Measurements from ENCODE around the gene SYNJ2. TPM values are rescaled to one million over a fixed set of nuclear protein-coding genes. Genes with fewer than 3 reads are reported as not detected.

The SYNJ2 gene
- polyA plus RNA-seq, 5 donors: 5.4 to 8.1 (median 6.2) TPM

GRCh38 chr6:158080849-158081656 lies 99.4 kb downstream of the SYNJ2 start:
- no peak for DNase-seq

- no peak for DNase-seq
Measured at GRCh38 chr6:158081657-158081935, 99.9 kb downstream of the SYNJ2 start.

DNA sequence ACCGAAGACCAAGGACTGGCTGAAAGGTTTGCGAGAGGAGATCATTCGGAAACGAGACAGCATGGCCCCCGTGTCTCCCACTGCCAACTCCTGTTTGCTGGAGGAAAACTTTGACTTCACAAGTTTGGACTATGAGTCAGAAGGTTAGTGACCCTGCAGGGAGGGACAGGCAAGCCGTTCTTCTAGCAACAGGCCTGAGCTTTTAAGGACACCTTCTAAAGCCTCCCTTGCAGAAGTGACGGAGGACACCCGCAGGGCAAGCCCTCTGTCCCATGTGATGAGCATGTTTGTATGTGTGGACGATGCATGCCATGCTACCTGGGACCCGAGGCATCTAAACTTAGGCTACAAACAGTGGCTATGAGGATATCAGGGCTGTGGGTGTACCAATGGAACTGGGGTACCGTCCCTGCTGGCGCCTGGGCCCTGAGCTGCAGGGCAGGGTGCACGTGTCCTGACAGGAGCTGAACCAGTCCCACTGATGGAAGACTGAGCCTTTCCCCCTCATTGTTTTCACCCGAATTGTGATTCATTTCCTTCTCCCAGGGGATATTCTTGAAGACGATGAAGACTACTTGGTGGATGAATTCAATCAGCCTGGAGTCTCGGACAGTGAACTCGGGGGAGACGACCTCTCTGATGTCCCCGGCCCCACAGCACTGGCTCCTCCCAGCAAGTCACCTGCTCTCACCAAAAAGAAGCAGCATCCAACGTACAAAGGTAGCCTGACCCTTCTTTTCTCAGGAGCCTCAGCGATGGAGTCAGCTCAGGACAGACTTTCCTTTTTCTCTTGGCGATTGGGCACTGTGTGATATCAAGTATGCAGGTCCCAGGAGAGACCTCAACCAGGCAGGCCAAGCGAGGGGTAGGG lies 102.0 kb downstream of the SYNJ2 start:
- DNase-seq: no peak

GRCh38 chr6:158085261-158086053 lies 103.8 kb downstream of the SYNJ2 start:
- DNase-seq: no peak

DNA sequence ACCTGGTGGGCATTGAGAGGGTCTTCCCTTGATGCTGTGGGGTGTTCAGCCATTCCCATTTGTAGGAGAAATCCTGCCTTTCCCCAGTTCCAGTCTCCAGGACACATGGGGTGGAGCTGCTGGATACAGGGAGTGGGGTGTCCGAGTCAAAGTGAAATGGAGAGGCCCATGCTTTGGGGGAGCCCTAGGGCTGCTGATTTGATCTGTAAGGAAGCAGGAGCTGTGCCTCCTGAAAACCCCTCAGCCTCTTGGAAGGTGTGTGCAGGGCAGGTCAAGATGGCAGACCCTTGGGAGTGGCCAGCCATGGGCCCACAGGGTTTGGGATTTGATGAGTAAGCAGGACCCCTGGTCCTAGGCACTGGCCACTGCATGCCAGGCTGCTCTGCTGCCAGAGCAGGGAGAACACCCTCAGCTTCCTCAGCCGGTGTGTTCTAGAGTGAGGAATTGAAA lies 104.4 kb downstream of the SYNJ2 start:
- DNase-seq: no peak

DNA sequence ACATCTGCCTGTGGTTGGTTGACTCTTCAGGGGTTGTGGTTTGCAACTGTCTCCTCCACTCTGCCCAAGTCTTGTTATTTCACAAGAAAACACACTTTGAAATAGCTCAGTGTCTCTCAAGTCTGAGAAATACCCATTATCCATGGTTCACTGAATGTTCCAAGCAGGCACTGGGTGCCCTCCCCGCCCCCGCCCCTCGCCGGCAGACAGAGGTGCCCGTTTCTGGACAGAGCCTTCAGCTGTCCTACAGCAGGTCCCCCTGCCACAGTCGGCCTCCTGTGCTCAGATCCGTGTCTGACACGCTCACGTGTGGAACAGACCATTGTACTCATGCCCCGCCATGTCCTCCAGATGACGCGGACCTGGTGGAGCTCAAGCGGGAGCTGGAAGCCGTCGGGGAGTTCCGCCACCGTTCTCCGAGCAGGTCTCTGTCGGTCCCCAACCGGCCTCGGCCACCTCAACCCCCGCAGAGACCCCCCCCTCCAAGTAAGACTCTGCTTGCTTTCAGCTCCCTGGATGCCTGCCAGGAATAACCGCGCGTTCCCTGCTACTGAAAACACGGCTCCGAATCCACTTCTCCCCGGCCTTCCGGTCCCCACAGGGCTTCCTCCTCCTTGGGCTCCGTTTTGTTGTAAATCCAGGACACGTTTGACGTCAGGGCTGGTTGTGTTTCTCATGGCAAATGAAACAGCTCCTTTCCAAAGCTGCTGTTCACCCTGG lies 105.0 kb downstream of the SYNJ2 start:
- peak; percentile 24 to 25 for DNase-seq

- no peak for DNase-seq
Measured at GRCh38 chr6:158087224-158087867, 105.7 kb downstream of the SYNJ2 start.

DNA sequence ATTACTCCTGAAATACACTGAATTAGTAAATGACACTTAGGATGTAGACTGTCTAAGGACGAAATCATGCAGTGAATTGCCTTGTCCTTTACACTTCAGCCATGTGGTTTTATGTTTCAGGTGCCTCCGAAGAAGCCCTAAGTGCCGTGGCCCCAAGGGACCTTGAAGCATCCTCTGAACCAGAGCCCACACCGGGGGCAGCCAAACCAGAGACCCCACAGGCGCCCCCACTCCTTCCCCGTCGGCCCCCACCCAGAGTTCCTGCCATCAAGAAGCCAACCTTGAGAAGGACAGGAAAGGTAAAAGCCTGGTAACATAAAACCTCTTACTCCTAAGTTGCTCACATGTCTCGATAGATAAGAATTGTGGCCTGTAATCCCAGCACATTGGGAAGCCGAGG lies 111.1 kb downstream of the SYNJ2 start:
- DNase-seq: no peak

- no peak for DNase-seq
Measured at GRCh38 chr6:158095031-158095430, 113.4 kb downstream of the SYNJ2 start.

- no peak for DNase-seq
Measured at GRCh38 chr6:158095671-158096070, 114.0 kb downstream of the SYNJ2 start.

- DNase-seq: no peak
Measured at GRCh38 chr6:158103228-158103627, 121.6 kb downstream of the SYNJ2 start.

GRCh38 chr6:158104696-158105095 lies 123.0 kb downstream of the SYNJ2 start:
- no peak for DNase-seq

DNA sequence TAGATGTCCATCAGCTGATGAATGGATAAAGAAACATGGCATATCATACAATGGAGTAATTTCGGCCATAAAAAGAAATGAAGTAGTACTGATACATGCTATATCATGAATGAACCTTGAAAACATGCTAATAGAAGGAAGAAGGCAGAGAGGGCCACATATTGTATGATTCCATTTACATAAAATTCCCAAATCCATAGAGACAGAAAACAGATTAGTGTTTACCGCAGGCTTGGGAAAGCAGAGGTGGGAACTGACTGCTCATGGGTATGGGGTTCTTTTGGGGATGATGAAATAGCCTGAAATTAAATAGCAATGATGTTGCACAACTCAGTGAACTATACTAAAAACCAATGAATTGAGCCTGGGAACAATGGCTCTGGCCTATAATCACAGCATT lies 128.1 kb downstream of the SYNJ2 start:
- DNase-seq: no peak

- DNase-seq: no peak
Measured at GRCh38 chr6:158110986-158111385, 129.3 kb downstream of the SYNJ2 start.

GRCh38 chr6:158111987-158112386 lies 130.3 kb downstream of the SYNJ2 start:
- no peak for DNase-seq

DNA sequence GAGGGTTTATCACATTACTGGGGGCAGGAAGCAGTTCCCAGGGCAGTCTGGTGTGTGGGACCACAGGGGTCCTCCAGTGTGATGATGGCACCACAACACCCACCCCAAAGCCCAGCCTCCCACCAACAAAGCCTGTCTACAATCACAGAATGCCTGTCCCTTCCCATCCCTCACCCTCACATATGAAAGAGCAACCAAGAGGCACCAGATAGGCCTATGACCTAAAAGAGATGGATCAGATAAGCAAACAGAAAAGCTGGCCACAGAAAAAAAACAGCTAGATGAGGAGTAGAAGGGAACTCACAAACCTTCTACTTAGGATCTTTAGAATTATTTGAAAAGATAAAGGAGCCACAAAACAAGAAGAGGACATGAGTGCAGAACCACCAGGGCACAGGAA lies 132.1 kb downstream of the SYNJ2 start:
- no peak for DNase-seq

- DNase-seq: no peak
Measured at GRCh38 chr6:158115102-158115501, 133.4 kb downstream of the SYNJ2 start.

DNA sequence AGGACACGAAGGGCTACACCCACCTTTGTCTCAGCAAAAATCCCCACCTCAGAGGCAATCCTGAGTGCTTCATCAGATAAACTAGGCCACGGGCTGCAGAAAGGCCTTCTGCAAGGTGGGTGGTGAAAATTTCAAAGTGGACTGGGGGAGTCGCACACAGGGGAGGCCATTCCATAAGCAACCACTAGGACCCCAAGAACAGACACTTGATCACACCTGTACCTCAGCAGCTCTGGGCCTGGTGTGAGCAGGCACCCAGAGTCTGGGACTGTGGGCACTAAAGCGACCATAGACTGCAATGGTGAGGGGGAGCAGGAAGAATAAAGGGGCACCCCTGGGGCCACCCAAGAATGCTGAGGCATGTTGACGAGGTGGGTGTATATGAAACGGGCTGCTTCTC lies 133.8 kb downstream of the SYNJ2 start:
- no peak for DNase-seq

DNA sequence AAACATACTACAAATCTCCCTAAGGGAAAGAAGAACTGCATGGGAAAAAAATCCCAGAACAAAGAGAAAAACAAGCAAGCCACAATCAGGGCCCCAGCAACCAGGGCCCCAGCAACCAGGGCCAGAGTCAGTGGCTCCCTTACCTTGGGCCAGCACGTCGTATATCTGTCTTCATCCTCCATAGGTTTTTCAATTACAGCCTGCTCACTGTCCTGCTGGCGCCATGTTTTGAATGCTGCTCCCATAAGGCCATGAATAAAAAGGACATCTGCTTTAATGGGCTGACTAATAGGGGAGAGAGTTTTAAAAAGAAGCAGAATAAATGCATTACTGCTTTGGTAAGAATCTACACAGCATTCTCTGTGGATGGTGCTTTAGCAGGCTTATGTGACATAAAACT lies 137.2 kb downstream of the SYNJ2 start:
- DNase-seq: no peak

- no peak for DNase-seq
Measured at GRCh38 chr6:158121335-158121734, 139.7 kb downstream of the SYNJ2 start.

DNA sequence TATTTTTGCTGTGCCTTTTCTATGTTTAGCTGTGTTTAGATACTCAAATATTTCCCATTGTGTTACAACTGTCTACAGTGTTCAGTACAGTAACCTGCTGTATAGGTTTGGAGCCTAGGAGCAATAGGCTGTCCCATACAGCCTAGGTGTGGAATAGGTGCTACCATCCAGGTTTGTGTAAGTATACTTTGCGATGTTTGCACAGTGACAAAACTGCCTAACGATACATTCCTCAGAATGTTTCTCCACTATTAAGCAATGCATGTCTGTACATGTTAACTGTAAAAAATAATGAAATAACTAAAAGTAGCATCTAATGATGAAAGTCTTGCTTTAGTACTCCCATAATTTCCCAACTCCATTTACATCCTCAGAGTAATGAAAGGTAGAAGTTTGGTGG lies 140.4 kb downstream of the SYNJ2 start:
- no peak for DNase-seq
